ENCODE data around the gene ANKRD11. TPM values are rescaled to one million over a fixed set of nuclear protein-coding genes. Genes with fewer than 3 reads are reported as not detected.
"Not testable (repeated sequence)": the region's sequence is repeated elsewhere in the genome, so short reads cannot be mapped to it uniquely, and the experiment has no call there.

Gene ANKRD11
- total RNA-seq, 2 donors from 2014 or later: 197 to 320 TPM

DNA sequence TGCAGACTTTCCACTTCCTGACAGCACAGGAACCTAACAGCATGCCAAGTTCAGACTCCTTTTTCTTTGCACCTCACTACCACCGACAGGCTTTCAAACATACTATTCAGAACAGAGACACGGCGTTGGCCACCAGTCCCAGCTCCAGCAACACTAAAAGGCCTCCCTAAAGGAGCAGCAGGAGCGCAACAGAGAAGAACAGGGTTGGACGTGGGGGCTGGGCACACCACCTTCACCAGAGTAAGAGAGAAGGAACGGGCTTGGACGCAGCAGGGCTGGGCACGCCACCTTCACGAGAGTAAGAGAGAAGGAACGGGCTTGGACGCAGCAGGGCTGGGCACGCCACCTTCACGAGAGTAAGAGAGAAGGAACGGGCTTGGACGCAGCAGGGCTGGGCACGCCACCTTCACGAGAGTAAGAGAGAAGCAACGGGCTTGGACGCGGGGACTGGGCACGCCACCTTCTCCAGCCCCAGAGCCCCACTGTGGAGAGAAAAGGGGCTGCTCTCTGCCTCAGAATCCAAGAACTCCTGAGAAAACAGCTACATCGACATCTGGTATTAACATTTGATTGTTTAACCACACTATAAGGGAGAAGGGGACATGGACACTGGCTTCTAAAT lies 56.9 kb downstream of the ANKRD11 start:
- peak overlapping the region; percentile 18 for H3K4me3 Mint-ChIP-seq

DNA sequence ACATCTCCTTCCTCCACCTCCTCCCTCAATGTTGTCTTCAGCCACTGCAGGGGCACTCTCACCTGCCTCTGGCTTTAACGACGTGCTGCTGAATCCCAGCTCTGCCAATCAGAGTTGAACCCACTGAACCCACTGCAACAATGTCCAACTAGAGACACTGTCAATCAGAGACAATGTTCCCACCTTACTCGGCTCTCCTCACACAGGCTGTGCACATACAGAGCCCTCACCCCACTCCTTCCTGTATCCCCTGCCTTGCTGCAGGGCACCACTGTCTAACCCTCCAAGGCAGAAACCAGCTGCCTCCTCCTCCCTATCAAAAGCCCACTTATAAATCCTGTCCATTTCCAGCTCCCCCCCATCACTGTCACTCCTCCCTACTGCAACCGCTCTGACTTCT lies 58.7 kb downstream of the ANKRD11 start:
- DNase-seq (ENCODE audit: low spot score) (no peak), ATAC-seq (peak in 1 of 2 donors; percentile 39)
- Mint-ChIP-seq H3K27ac (no peak overlapping the region), H3K9me3 (no peaks in the 10 kb centered on the region), H3K27me3 (no peaks in the 10 kb centered on the region), H3K36me3 (peaks cover under 1% of the 10 kb centered on the region), H3K4me1 (ENCODE audit: low read depth in 2 of 2) (peaks cover 21 to 34% of the 10 kb centered on the region in 2 donors), H3K4me3 (no peak overlapping the region)

More for the DNA sequence above, 56.9 kb downstream of the ANKRD11 start:
- H3K4me1 Mint-ChIP-seq (ENCODE audit: low read depth in 2 of 2): peaks cover 28 to 40% of the 10 kb centered on the region in 2 donors
- not testable (repeated sequence) for DNase-seq (ENCODE audit: low spot score); H3K27ac Mint-ChIP-seq; H3K27me3 Mint-ChIP-seq; ATAC-seq; H3K36me3 Mint-ChIP-seq; H3K9me3 Mint-ChIP-seq

DNA sequence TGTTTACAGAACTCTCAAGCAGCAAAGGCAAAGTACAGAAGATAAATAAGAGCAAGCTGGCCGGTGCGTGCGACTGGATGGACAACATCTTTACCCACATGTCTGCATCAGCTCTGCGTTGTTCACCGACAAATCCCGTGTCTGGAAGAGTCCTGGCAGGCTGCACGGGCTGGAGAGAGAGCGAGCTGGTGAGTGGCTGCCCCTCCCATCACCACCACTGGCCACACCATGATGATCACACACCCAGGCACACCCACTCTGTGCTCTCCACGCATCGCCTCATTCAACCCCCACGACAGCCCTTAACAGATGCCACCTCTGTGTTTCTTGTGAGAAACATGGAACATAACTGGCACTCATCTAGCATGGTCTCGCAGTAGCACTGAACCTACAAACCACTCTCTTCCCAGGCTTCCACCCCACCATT lies 59.2 kb downstream of the ANKRD11 start:
- no peak overlapping the region for H3K27ac Mint-ChIP-seq
- no peak overlapping the region for H3K4me3 Mint-ChIP-seq
- peaks cover 22 to 36% of the 10 kb centered on the region in 2 donors for H3K4me1 Mint-ChIP-seq (ENCODE audit: low read depth in 2 of 2)
- H3K36me3 Mint-ChIP-seq: peaks cover 6% of the 10 kb centered on the region
- ATAC-seq (peak in 1 of 2 donors; percentile 57), DNase-seq (ENCODE audit: low spot score) (no peak)
- no peaks in the 10 kb centered on the region for H3K9me3 Mint-ChIP-seq
- no peaks in the 10 kb centered on the region for H3K27me3 Mint-ChIP-seq

DNA sequence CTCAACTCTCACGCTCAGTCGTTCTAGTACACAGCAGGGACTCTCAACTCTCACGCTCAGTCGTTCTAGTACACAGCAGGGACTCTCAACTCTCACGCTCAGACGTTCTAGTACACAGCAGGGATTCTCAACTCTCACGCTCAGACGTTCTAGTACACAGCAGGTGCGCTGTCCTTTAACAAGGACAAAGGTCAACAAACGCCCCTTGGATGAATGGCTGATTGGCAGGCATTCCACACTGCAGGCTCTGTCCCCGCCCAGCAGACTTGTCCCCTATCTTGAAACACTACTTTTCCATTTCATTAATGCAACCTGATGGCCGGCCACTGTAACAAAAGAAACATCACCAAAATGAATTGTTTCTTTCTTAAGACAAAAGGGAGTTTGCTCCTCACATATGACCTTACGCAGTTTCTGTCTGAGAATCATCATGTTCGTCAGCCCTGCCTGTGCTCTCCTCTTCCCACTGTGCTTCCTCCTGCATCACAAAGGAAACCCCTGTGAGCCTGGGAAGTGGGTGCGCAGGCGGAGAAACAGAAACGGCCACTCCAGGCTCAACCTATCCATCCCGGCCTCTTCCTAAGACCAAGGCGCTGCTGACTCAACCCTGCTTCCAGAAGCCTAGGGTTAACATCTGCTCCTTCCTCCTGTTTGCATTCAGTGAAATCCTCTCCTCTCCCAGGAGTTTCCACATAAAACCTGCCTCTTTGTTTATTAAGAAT lies 59.8 kb downstream of the ANKRD11 start:
- Mint-ChIP-seq H3K27ac (no peak overlapping the region), H3K36me3 (peaks cover 6% of the 10 kb centered on the region), H3K27me3 (no peaks in the 10 kb centered on the region), H3K9me3 (no peaks in the 10 kb centered on the region), H3K4me3 (no peak overlapping the region), H3K4me1 (ENCODE audit: low read depth in 2 of 2) (peaks cover 22 to 36% of the 10 kb centered on the region in 2 donors)
- DNase-seq (ENCODE audit: low spot score) (no peak), ATAC-seq (no peak)

DNA sequence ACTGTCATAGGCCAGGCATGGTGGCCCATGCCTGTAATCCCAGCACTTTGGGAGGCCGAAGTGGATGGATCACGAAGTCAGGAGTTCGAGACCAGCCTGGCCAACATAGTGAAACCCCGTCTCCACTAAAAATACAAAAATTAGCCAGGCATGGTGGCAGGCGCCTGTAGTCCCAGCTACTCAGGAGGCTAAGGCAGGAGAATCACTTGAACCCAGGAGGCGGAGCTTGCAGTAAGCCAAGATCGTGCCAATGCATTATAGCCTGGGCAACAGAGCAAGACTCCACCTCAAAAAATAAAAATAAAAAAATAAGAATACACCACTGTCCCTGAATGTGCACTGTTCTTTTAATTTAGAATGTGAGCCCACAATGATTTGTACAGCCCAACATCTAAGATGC lies 61.8 kb downstream of the ANKRD11 start:
- not testable (repeated sequence) for H3K27ac Mint-ChIP-seq; H3K4me3 Mint-ChIP-seq; ATAC-seq; H3K27me3 Mint-ChIP-seq; H3K9me3 Mint-ChIP-seq; H3K36me3 Mint-ChIP-seq; DNase-seq (ENCODE audit: low spot score)
- H3K4me1 Mint-ChIP-seq (ENCODE audit: low read depth in 2 of 2): peaks cover 36 to 37% of the 10 kb centered on the region in 2 donors

DNA sequence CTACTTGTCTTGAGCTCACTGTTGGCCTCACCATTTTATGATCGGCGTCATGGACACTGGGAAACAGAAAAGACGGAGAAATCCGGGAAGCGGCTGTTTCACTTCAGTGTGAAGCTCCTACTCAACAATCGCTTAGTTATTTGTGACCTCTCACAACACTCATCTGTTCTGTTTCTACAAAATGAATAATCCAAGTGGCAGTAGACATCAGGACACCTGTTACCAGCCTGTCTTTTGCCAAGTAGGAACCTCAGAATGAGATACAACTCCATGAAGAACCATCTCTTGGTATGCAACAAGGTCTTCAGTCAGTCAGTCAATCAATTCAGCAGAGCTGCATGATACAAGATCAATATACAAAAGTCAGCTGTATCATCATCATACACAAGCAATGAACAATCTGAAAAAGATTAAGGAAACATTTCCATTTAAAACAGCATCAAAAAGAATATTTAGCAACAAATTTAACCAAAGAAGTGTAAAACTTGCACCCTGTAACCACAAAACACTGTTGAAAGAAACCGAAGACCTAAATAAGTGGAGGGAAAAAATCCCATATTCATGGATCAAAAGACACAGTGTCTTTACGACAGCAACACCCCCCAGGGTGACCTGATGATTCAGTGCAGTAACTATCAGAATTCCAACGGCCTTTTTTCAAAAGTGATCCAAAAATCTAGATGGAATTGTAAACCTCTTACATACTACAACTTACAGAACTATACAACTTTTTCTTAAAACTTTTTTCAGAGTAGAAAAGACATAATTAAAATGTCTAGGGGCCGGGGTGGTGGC lies 63.4 kb downstream of the ANKRD11 start:
- ATAC-seq (no peak), DNase-seq (ENCODE audit: low spot score) (no peak)
- peak overlapping the region in 1 of 2 donors; percentile 16 for H3K27ac Mint-ChIP-seq
- no peaks in the 10 kb centered on the region for H3K9me3 Mint-ChIP-seq
- peaks cover 50 to 51% of the 10 kb centered on the region in 2 donors for H3K4me1 Mint-ChIP-seq (ENCODE audit: low read depth in 2 of 2)
- no peaks in the 10 kb centered on the region for H3K27me3 Mint-ChIP-seq
- H3K36me3 Mint-ChIP-seq: peaks cover 6% of the 10 kb centered on the region
- no peak overlapping the region for H3K4me3 Mint-ChIP-seq

DNA sequence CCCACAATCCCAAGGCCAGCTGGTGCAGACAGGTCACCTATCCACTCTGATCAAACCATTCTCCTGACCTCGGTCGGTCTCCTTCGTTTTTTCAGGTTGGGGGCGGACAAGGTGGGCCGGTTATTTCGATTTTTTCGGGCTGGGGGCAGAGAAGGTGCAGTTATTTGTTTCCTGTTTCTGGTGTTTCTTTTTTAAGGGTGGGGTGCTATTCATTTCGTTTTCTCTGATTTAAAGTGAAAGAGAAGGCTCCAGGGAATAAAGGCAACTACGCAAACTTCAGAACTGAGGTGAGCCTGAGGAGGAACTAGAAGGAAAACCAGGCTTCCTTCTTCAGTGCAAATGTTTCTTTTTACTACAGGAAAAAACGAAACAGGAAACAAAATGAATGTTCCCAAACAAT lies 64.8 kb downstream of the ANKRD11 start:
- ATAC-seq (no peak), DNase-seq (ENCODE audit: low spot score) (no peak)
- Mint-ChIP-seq H3K36me3 (peaks cover 6% of the 10 kb centered on the region), H3K4me3 (no peak overlapping the region), H3K27me3 (no peaks in the 10 kb centered on the region), H3K4me1 (ENCODE audit: low read depth in 2 of 2) (peaks cover 56 to 58% of the 10 kb centered on the region in 2 donors), H3K9me3 (no peaks in the 10 kb centered on the region), H3K27ac (no peak overlapping the region)

DNA sequence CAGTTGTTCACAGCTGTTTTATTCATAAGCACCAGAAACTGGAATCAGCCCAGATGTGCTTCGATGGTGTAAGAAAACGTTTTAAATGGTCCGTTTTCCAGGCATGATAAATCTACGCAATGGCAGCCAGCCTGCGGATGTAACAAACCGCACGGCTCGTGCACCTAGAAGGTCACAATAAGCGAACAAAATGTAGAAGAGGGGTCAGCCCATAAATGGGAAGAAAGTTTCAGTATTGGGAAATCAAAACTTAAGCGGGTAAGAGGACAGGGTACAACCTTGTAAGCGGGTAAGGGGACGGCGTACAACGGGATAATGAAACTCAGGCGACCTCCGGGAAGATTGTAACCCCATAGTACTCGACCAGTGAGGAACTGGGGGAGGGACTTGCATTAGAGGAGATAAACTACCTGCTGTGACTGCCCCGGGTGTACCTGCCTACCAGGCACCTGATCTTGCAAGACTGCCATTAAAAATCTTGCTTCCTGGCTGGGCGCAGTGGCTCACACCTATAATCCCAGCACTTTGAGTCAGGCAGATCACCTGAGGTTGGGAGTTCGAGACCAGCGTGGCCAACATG lies 66.6 kb downstream of the ANKRD11 start:
- Mint-ChIP-seq H3K9me3 (no peaks in the 10 kb centered on the region), H3K4me3 (peak overlapping the region; percentile 60), H3K27me3 (no peaks in the 10 kb centered on the region), H3K27ac (peak overlapping the region in 1 of 2 donors; percentile 74), H3K4me1 (ENCODE audit: low read depth in 2 of 2) (peaks cover 64 to 65% of the 10 kb centered on the region in 2 donors), H3K36me3 (peaks cover 6% of the 10 kb centered on the region)
- DNase-seq (ENCODE audit: low spot score): no peak
- ATAC-seq: no peak

DNA sequence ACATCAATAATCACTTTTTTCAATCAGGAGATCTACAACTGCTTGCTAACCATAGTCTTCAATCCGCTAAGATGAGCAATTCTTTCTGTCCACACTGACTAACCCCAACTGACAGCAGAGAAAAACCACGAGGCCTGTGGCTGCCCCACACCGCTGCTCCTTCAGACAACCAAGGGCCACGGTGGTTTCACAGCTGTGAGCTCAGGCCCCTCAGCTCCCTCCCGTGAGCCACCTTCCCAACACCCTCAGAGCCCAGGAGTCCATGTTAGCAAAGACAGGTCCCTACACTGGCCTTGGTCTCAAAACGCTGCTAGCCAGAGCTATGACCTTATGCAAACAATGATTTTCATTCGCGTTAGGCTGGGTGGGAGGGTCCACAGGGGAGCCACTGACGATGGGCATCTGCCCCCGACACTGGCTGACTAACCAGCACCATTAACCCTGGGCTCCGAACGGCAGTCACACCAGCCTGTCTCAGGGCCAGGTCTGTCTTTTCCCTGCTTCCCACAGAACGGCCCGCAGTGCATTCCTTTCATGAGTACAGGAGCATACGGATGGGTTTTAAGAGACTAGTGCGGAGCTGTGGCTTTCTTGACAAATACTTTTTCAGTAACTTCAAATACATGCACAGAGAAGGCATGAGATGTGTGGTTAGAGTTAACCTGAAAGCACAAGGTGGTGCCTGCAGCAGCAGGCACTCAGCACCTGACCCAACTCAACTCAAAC lies 67.3 kb downstream of the ANKRD11 start:
- peak overlapping the region; percentile 60 for H3K4me3 Mint-ChIP-seq
- DNase-seq (ENCODE audit: low spot score) (peak; percentile 90), ATAC-seq (peak; percentile 97)
- H3K27ac Mint-ChIP-seq: peak overlapping the region; percentile 74 to 82
- H3K27me3 Mint-ChIP-seq: no peaks in the 10 kb centered on the region
- H3K36me3 Mint-ChIP-seq: peaks cover 11% of the 10 kb centered on the region
- H3K9me3 Mint-ChIP-seq: no peaks in the 10 kb centered on the region
- peaks cover 69 to 70% of the 10 kb centered on the region in 2 donors for H3K4me1 Mint-ChIP-seq (ENCODE audit: low read depth in 2 of 2)

DNA sequence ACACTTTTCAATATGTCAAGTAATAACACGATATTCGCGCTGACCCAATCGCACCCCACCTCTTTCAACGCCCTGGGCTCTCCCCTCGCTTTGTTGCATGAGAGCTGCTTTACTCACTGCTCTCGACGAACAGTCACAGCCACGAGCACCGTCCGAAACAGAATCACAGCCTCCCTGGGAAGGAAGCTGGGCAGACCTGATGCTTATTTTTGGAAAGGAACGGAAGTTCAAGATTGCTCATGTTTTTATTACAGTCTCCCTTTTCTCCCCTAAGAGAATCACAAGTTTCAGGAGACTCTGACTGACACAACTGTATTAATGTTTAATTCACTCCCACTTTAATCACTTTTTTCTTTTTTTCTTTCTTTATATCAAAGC lies 67.8 kb downstream of the ANKRD11 start:
- Mint-ChIP-seq H3K9me3 (no peaks in the 10 kb centered on the region), H3K27ac (peak overlapping the region; percentile 74 to 82), H3K4me1 (ENCODE audit: low read depth in 2 of 2) (peaks cover 71 to 73% of the 10 kb centered on the region in 2 donors), H3K27me3 (no peaks in the 10 kb centered on the region), H3K4me3 (peak overlapping the region; percentile 60), H3K36me3 (peaks cover 11% of the 10 kb centered on the region)
- DNase-seq (ENCODE audit: low spot score) (peak; percentile 78), ATAC-seq (peak; percentile 82 to 84)

DNA sequence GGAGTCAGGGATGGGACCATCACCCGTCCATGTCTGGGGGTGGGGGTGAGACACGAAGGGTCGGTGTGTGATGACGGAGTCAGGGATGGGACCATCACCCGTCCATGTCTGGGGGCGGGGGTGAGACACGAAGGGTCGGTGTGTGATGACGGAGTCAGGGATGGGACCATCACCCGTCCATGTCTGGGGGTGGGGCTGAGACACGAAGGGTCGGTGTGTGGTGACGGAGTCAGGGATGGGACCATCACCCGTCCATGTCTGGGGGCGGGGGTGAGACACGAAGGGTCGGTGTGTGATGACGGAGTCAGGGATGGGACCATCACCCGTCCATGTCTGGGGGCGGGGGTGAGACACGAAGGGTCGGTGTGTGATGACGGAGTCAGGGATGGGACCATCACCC lies 69.1 kb downstream of the ANKRD11 start:
- H3K27me3 Mint-ChIP-seq; H3K27ac Mint-ChIP-seq; H3K9me3 Mint-ChIP-seq; H3K4me3 Mint-ChIP-seq; ATAC-seq; DNase-seq (ENCODE audit: low spot score); H3K36me3 Mint-ChIP-seq: not testable (repeated sequence)
- peaks cover 67 to 68% of the 10 kb centered on the region in 2 donors for H3K4me1 Mint-ChIP-seq (ENCODE audit: low read depth in 2 of 2)

DNA sequence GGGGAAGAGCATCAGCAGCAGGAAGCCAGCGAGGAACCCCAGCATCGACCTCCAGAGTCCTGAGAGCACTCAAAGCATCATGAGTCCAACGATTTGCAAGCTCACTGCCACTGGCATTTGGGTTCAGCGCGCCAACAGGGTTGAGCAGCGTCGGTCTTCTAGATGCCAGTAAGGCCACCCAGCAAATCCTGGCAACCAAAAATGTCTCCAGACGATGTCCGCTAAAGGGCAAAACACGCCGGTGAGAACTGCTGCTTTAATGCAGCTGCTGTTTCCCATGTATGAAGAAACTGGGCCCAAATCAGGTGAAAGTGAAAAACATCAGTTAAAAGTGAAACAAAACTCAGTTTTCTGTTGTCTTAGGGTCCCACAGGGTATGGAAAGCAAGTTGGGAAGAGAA lies 70.2 kb downstream of the ANKRD11 start:
- ATAC-seq (no peak), DNase-seq (ENCODE audit: low spot score) (no peak)
- Mint-ChIP-seq H3K4me3 (peak overlapping the region; percentile 21), H3K9me3 (no peaks in the 10 kb centered on the region), H3K27ac (no peak overlapping the region), H3K36me3 (peaks cover 5% of the 10 kb centered on the region), H3K27me3 (no peaks in the 10 kb centered on the region), H3K4me1 (ENCODE audit: low read depth in 2 of 2) (peaks cover 61% of the 10 kb centered on the region in 2 donors)

DNA sequence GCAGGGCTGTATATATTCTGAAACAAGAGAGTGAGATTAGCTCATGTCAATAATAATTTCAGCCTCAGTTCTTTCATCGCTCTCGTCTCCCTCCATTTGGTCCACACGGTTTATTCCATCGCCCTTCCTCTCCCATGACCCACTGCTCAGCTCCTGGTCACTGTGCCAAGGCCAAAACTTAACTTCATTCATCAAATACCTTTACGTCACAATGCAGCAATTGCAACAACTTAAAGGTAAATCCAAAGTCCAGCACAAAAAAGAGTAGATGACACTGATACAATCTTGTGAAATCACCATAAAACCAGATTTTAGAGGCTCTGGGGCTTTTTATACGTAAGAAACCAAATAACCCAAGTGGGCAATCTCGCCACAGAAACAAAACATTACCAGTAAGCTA lies 72.0 kb downstream of the ANKRD11 start:
- no peak overlapping the region for H3K4me3 Mint-ChIP-seq
- DNase-seq (ENCODE audit: low spot score) (no peak), ATAC-seq (no peak)
- H3K27ac Mint-ChIP-seq: no peak overlapping the region
- peaks cover 50 to 53% of the 10 kb centered on the region in 2 donors for H3K4me1 Mint-ChIP-seq (ENCODE audit: low read depth in 2 of 2)
- H3K9me3 Mint-ChIP-seq: no peaks in the 10 kb centered on the region
- H3K36me3 Mint-ChIP-seq: peaks cover 5% of the 10 kb centered on the region
- no peaks in the 10 kb centered on the region for H3K27me3 Mint-ChIP-seq

Data from natural killer cell treated with Interleukin-12 subunit alpha and Interleukin-12 subunit beta and Interleukin-15 and Interleukin-18, amount 100 ng/mL, for 72 hours (primary cell).